ENCODE results near the gene TRIM9.

Gene TRIM9

GRCh38 chr14:51089278-51089677 is 5.6 kb downstream of the TRIM9 start:
- H3K27me3 ChIP-seq (replicated peaks; ENCODE audit: insufficient read depth, low read length) = no peaks in the 10 kb centered on the region
- H3K36me3 ChIP-seq (replicated peaks; ENCODE audit: insufficient read depth, low read length) = no peaks in the 10 kb centered on the region
- no peak for TF ChIP-seq CTCF (IDR thresholded peaks at IDR 0.05; ENCODE audit: low read length)
- no peaks in the 10 kb centered on the region for H3K79me2 ChIP-seq (ENCODE audit: low read length)
- no peaks in the 10 kb centered on the region for H3K9me3 ChIP-seq (replicated peaks; ENCODE audit: insufficient read depth, low read length)
- DNase-seq = no peak
- no peak overlapping the region for H3K4me2 ChIP-seq (ENCODE audit: low read depth, low read length)
- H3K4me1 ChIP-seq (ENCODE audit: low read length) = 0 out of 2 replicates have a peak, but pooled peaks cover 6% of the 10 kb centered on the region
- no peaks in the 10 kb centered on the region for H4K20me1 ChIP-seq (ENCODE audit: insufficient read depth, low read length)
- H3K27ac ChIP-seq (ENCODE audit: low read length) = no peak overlapping the region
- H3K4me3 ChIP-seq (ENCODE audit: low read length) = no peak overlapping the region
- peaks cover 5% of the 10 kb centered on the region; the same call in 1 of the 2 replicates for H3F3A ChIP-seq (ENCODE audit: insufficient read depth, low read length)
- no peak overlapping the region for H3K9ac ChIP-seq (ENCODE audit: low read length)
- H3K9me2 ChIP-seq (replicated peaks; ENCODE audit: insufficient read depth, low read length) = no peaks in the 10 kb centered on the region
- H2AFZ ChIP-seq (ENCODE audit: low read length) = no peak overlapping the region

- no peaks in the 10 kb centered on the region for H3K79me2 ChIP-seq (ENCODE audit: low read length)
- peak overlapping the region; percentile 38; the same call in 1 of the 2 replicates for H3K27ac ChIP-seq (ENCODE audit: low read length)
- no peak overlapping the region for H3K9ac ChIP-seq (ENCODE audit: low read length)
- no peaks in the 10 kb centered on the region for H3K9me3 ChIP-seq (replicated peaks; ENCODE audit: insufficient read depth, low read length)
- DNase-seq = peak; percentile 39
- 0 out of 2 replicates have a peak, but pooled peaks cover 6% of the 10 kb centered on the region for H3K4me1 ChIP-seq (ENCODE audit: low read length)
- no peaks in the 10 kb centered on the region for H3K36me3 ChIP-seq (replicated peaks; ENCODE audit: insufficient read depth, low read length)
- no peaks in the 10 kb centered on the region for H3K27me3 ChIP-seq (replicated peaks; ENCODE audit: insufficient read depth, low read length)
- peak overlapping the region; percentile 32; the same call in 1 of the 2 replicates for H3K4me2 ChIP-seq (ENCODE audit: low read depth, low read length)
- no peaks in the 10 kb centered on the region for H3K9me2 ChIP-seq (replicated peaks; ENCODE audit: insufficient read depth, low read length)
- peaks cover 5% of the 10 kb centered on the region; the same call in 1 of the 2 replicates for H3F3A ChIP-seq (ENCODE audit: insufficient read depth, low read length)
- TF ChIP-seq EZH2 (optimal IDR thresholded peaks at IDR 0.05; ENCODE audit: low read depth, low read length) (no peak), EZH2phosphoT487 (IDR thresholded peaks at IDR 0.05; ENCODE audit: low read length) (no peak), CTCF (IDR thresholded peaks at IDR 0.05; ENCODE audit: low read length) (no peak)
- no peak overlapping the region for H3K4me3 ChIP-seq (ENCODE audit: low read length)
- H2AFZ ChIP-seq (ENCODE audit: low read length) = no peak overlapping the region
- no peaks in the 10 kb centered on the region for H4K20me1 ChIP-seq (ENCODE audit: insufficient read depth, low read length)
These were observed 7.9 kb downstream of the TRIM9 start for GRCh38 chr14:51087031-51087441.

- 0 out of 2 replicates have a peak overlapping the region, but pooled peaks have one; percentile 32 for H3K4me2 ChIP-seq (ENCODE audit: low read depth, low read length)
- H3K27me3 ChIP-seq (replicated peaks; ENCODE audit: insufficient read depth, low read length) = no peaks in the 10 kb centered on the region
- DNase-seq = no peak
- peaks cover 5% of the 10 kb centered on the region; the same call in 1 of the 2 replicates for H3F3A ChIP-seq (ENCODE audit: insufficient read depth, low read length)
- H3K9ac ChIP-seq (ENCODE audit: low read length) = no peak overlapping the region
- H3K27ac ChIP-seq (ENCODE audit: low read length) = no peak overlapping the region
- no peaks in the 10 kb centered on the region for H3K9me2 ChIP-seq (replicated peaks; ENCODE audit: insufficient read depth, low read length)
- no peaks in the 10 kb centered on the region for H3K9me3 ChIP-seq (replicated peaks; ENCODE audit: insufficient read depth, low read length)
- H4K20me1 ChIP-seq (ENCODE audit: insufficient read depth, low read length) = no peaks in the 10 kb centered on the region
- 0 out of 2 replicates have a peak, but pooled peaks cover 6% of the 10 kb centered on the region for H3K4me1 ChIP-seq (ENCODE audit: low read length)
- H3K79me2 ChIP-seq (ENCODE audit: low read length) = no peaks in the 10 kb centered on the region
- H2AFZ ChIP-seq (ENCODE audit: low read length) = no peak overlapping the region
- H3K36me3 ChIP-seq (replicated peaks; ENCODE audit: insufficient read depth, low read length) = no peaks in the 10 kb centered on the region
- TF ChIP-seq EZH2phosphoT487 (IDR thresholded peaks at IDR 0.05; ENCODE audit: low read length) = no peak
- no peak for TF ChIP-seq EZH2 (optimal IDR thresholded peaks at IDR 0.05; ENCODE audit: low read depth, low read length)
- no peak for TF ChIP-seq CTCF (IDR thresholded peaks at IDR 0.05; ENCODE audit: low read length)
- no peak overlapping the region for H3K4me3 ChIP-seq (ENCODE audit: low read length)
These were observed 8.9 kb downstream of the TRIM9 start for GRCh38 chr14:51086044-51086443.
